H1 (cell line): ENCODE measurements around the gene C4B. TPM values are rescaled to one million over a fixed set of nuclear protein-coding genes. Genes with fewer than 3 reads are reported as not detected.

Experiments
- CTCF ChIA-PET: fragments of 300-600 bp; sonication (Branson Sonifier 250); formaldehyde crosslinking; loops from one replicate; lab custom pipeline; 2021; ENCODE audit not compliant: partially characterized antibody; lab: Charles Lee
- POLR2A ChIA-PET: fragments of 300-600 bp; sonication (Branson Sonifier 250); formaldehyde crosslinking; loops from one replicate; lab custom pipeline; 2021; ENCODE audit warnings: inconsistent platforms; ENCODE audit not compliant: partially characterized antibody; lab: Charles Lee
- DNase-seq, 2 experiments: peaks; one replicate each; pipeline versions ENCODE4 v3.0.0 to v3.0.0-alpha.2; 2010 to 2022; ENCODE audit warnings: low spot score in 2 of 2, low read depth in 1 of 2, mixed read lengths in 1 of 2
- FAIRE-seq: peaks from 2 replicates; lab custom pipeline; 2011; peaks lifted over from hg19 to GRCh38; lab: Jason Lieb, UNC
- H2AFZ ChIP-seq: 2 replicates; pipeline ENCODE4 v1.8.1; 2012; ENCODE audit warnings: low read length, inconsistent platforms
- H2AK5ac ChIP-seq: 2 replicates; pipeline ENCODE4 v1.6.1; 2013; ENCODE audit warnings: low read depth, low read length
- H2BK120ac ChIP-seq: replicated peaks from 2 replicates; pipeline ENCODE3; 2013; ENCODE audit warnings: low read depth, low read length, inconsistent platforms
- H2BK12ac ChIP-seq: 2 replicates; pipeline ENCODE4 v1.6.1; 2013; ENCODE audit warnings: low read depth, low read length
- H2BK15ac ChIP-seq: 2 replicates; pipeline ENCODE4 v1.6.1; 2013; ENCODE audit warnings: low read length
- H2BK20ac ChIP-seq: 2 replicates; pipeline ENCODE4 v1.6.1; 2013; ENCODE audit warnings: low read length
- H2BK5ac ChIP-seq: 2 replicates; pipeline ENCODE4 v1.6.1; 2013; ENCODE audit warnings: low read depth, low read length
- H3K14ac ChIP-seq: 2 replicates; pipeline ENCODE4 v1.6.1; 2013; ENCODE audit warnings: inconsistent platforms; ENCODE audit not compliant: insufficient read length
- H3K18ac ChIP-seq: 2 replicates; pipeline ENCODE4 v1.6.1; 2013; ENCODE audit warnings: low read length; ENCODE audit errors: extremely low read depth
- H3K23ac ChIP-seq: 2 replicates; pipeline ENCODE4 v1.6.1; 2013; ENCODE audit warnings: inconsistent platforms; ENCODE audit not compliant: insufficient read length
- H3K23me2 ChIP-seq: 2 replicates; pipeline ENCODE4 v1.6.1; 2013; ENCODE audit warnings: low read depth, low read length
- H3K27ac ChIP-seq: 2 replicates; pipeline ENCODE4 v1.6.1; 2011; ENCODE audit warnings: low read depth, low read length, inconsistent platforms
- H3K27me3 ChIP-seq, 4 experiments: replicated peaks in 1 of 4; 1 replicate in 1 of 4; 2 replicates in 3 of 4; pipeline versions ENCODE4 v1.6.1 to v1.8.1; 2011 to 2013; ENCODE audit warnings: low read length in 3 of 4, mild to moderate bottlenecking in 3 of 4, inconsistent platforms in 2 of 4, mixed read lengths in 2 of 4, moderate library complexity in 1 of 4; ENCODE audit not compliant: control insufficient read depth in 3 of 4, insufficient read depth in 3 of 4; ENCODE audit errors: extremely low read depth in 1 of 4
- H3K36me3 ChIP-seq, 4 experiments: 2 replicates each; pipeline versions ENCODE4 v1.6.1 to v1.8.1; 2011 to 2013; ENCODE audit warnings: mild to moderate bottlenecking in 4 of 4, low read length in 3 of 4, moderate library complexity in 2 of 4, control low read depth in 1 of 4, inconsistent platforms in 1 of 4; ENCODE audit not compliant: insufficient read depth in 4 of 4, control insufficient read depth in 2 of 4
- H3K4ac ChIP-seq: replicated peaks from 2 replicates; pipeline ENCODE3; 2013; ENCODE audit warnings: low read length, low read depth, mixed read lengths, inconsistent platforms; ENCODE audit not compliant: insufficient read length
- H3K4me1 ChIP-seq, 4 experiments: replicated peaks in 1 of 4; 1 replicate in 1 of 4; 2 replicates in 3 of 4; pipeline versions ENCODE4 v1.6.1 to v1.8.1; 2011 to 2013; ENCODE audit warnings: low read length in 3 of 4, inconsistent platforms in 2 of 4, mixed read lengths in 1 of 4; ENCODE audit not compliant: insufficient read depth in 4 of 4, control insufficient read depth in 3 of 4
- H3K4me2 ChIP-seq, 2 experiments: 2 replicates each; pipeline versions ENCODE4 v1.6.1 to v1.8.1; 2011 to 2013; ENCODE audit warnings: low read depth in 2 of 2, low read length in 2 of 2, control low read depth in 1 of 2, inconsistent platforms in 1 of 2, mild to moderate bottlenecking in 1 of 2; ENCODE audit not compliant: insufficient read depth in 1 of 2
- H3K4me3 ChIP-seq, 4 experiments: fragments of 200-600, 300-600 bp in 1 of 4; sonication (generic), shearing (Covaris generic), sonication (Bioruptor Twin) in 1 of 4; 2 replicates each; pipeline versions ENCODE4 v1.5.1 to v1.8.1; 2011 to 2016; ENCODE audit warnings: low read length in 4 of 4, low read depth in 3 of 4, control low read depth in 2 of 4, inconsistent platforms in 2 of 4, mild to moderate bottlenecking in 2 of 4, mixed read lengths in 1 of 4, moderate library complexity in 1 of 4; ENCODE audit not compliant: insufficient read depth in 2 of 4; ENCODE audit errors: extremely low read depth in 1 of 4
- H3K56ac ChIP-seq: replicated peaks from 2 replicates; pipeline ENCODE3; 2013; ENCODE audit warnings: low read depth, mild to moderate bottlenecking, mixed read lengths, low read length, inconsistent platforms; ENCODE audit not compliant: insufficient read length
- H3K79me1 ChIP-seq: 2 replicates; pipeline ENCODE4 v1.6.1; 2013; ENCODE audit warnings: low read depth, low read length, control low read depth
- H3K79me2 ChIP-seq, 2 experiments: 2 replicates each; pipeline versions ENCODE4 v1.6.1 to v1.8.1; 2012 to 2013; ENCODE audit warnings: low read length in 2 of 2, mild to moderate bottlenecking in 2 of 2, inconsistent platforms in 1 of 2; ENCODE audit not compliant: insufficient read depth in 2 of 2, control insufficient read depth in 1 of 2
- H3K9ac ChIP-seq, 4 experiments: replicated peaks in 1 of 4; 1 replicate in 1 of 4; 2 replicates in 3 of 4; pipeline versions ENCODE4 v1.6.1 to v1.8.1; 2011 to 2013; ENCODE audit warnings: low read depth in 3 of 4, low read length in 3 of 4, control low read depth in 2 of 4, mild to moderate bottlenecking in 2 of 4, moderate library complexity in 2 of 4, inconsistent platforms in 1 of 4; ENCODE audit errors: extremely low read depth in 1 of 4
- H3K9me3 ChIP-seq, 2 experiments: 2 replicates each; pipeline versions ENCODE4 v1.6.1 to v1.8.1; 2012 to 2013; ENCODE audit warnings: mild to moderate bottlenecking in 2 of 2, moderate library complexity in 2 of 2, control low read depth in 1 of 2, inconsistent platforms in 1 of 2, low read depth in 1 of 2, low read length in 1 of 2, mixed read lengths in 1 of 2; ENCODE audit not compliant: insufficient read depth in 2 of 2
- H4K20me1 ChIP-seq, 2 experiments: replicated peaks in 1 of 2; 2 replicates each; pipeline versions ENCODE3 to v1.8.1; 2011 to 2013; ENCODE audit warnings: inconsistent platforms in 2 of 2, low read length in 2 of 2, mild to moderate bottlenecking in 1 of 2; ENCODE audit not compliant: insufficient read depth in 2 of 2, control insufficient read depth in 1 of 2
- H4K5ac ChIP-seq: 2 replicates; pipeline ENCODE4 v1.6.1; 2013; ENCODE audit warnings: low read length, low read depth, mixed read lengths, inconsistent platforms; ENCODE audit not compliant: insufficient read length
- H4K8ac ChIP-seq: 2 replicates; pipeline ENCODE4 v1.8.0; 2013; ENCODE audit warnings: mild to moderate bottlenecking, moderate library complexity, low read length, inconsistent platforms; ENCODE audit not compliant: insufficient read depth; ENCODE audit errors: extremely low read depth
- H4K91ac ChIP-seq: replicated peaks from 2 replicates; pipeline ENCODE3; 2013; ENCODE audit warnings: low read length, mixed read lengths, inconsistent platforms; ENCODE audit not compliant: insufficient read length
- RAD21 ChIP-seq, 2 experiments: IDR thresholded peaks in 1 of 2; conservative IDR thresholded peaks in 1 of 2; 2 replicates each; pipeline ENCODE4 v1.6.1; 2011; ENCODE audit warnings: low read depth in 2 of 2, low read length in 2 of 2, improper control_type of control experiment in 1 of 2, inconsistent platforms in 1 of 2, mild to moderate bottlenecking in 1 of 2, moderate library complexity in 1 of 2
- TBP ChIP-seq: IDR thresholded peaks from 2 replicates; pipeline ENCODE4 v1.6.1; 2011; ENCODE audit warnings: low read depth, low read length, improper control_type of control experiment
- YY1 ChIP-seq: IDR thresholded peaks from 2 replicates; pipeline ENCODE4 v1.6.1; 2011; ENCODE audit warnings: low read depth, mild to moderate bottlenecking, low read length
- WGBS, 2 experiments: shearing (Covaris generic) in 1 of 2; methylation state at CpG; one replicate each; pipeline versions ENCODE4 v1.1.6 to v1.1.7; 2013 to 2015; ENCODE audit warnings: low lambda C conversion rate in 2 of 2, mixed read lengths in 2 of 2, inconsistent platforms in 1 of 2, low coverage in 1 of 2, missing lambda C conversion rate in 1 of 2; ENCODE audit not compliant: insufficient replicate concordance in 2 of 2, insufficient coverage in 1 of 2, insufficient read length in 1 of 2; ENCODE audit errors: extremely low coverage in 1 of 2, missing lambda C conversion rate in 1 of 2; 5-methylcytosine and 5-hydroxymethylcytosine counted together
- polyA plus RNA-seq, 7 experiments: library from polyadenylated mRNA; depleted of rRNA in 3 of 7; stranded (reverse) in 5 of 7; unstranded in 2 of 7; fragments of >200 nt in 5 of 7; fragments of 200-250 nt in 2 of 7; gene quantifications; 1 replicate in 5 of 7; 2 replicates in 1 of 7; 4 replicates in 1 of 7; pipeline versions ENCODE4 v1.2.1 to v1.2.3, GENCODE V29; 2011 to 2013; ENCODE audit warnings: missing spikeins in 2 of 7, mixed read lengths in 2 of 7
- total RNA-seq: library from RNA; stranded (reverse); fragmentation: NEBNext Ultra II Directional; extraction: Animal tissue kit (Norgen Biotek cat#: 25700); gene quantifications from 2 replicates; pipeline ENCODE4 v1.2.1, GENCODE V29; 2021

Gene C4B
- total and polyA plus RNA-seq, 2 of the 8 experiments (the other 6 are each of a cell fraction or from before 2014, with no cell fraction given) = 0.74 to 3.5 TPM

DNA sequence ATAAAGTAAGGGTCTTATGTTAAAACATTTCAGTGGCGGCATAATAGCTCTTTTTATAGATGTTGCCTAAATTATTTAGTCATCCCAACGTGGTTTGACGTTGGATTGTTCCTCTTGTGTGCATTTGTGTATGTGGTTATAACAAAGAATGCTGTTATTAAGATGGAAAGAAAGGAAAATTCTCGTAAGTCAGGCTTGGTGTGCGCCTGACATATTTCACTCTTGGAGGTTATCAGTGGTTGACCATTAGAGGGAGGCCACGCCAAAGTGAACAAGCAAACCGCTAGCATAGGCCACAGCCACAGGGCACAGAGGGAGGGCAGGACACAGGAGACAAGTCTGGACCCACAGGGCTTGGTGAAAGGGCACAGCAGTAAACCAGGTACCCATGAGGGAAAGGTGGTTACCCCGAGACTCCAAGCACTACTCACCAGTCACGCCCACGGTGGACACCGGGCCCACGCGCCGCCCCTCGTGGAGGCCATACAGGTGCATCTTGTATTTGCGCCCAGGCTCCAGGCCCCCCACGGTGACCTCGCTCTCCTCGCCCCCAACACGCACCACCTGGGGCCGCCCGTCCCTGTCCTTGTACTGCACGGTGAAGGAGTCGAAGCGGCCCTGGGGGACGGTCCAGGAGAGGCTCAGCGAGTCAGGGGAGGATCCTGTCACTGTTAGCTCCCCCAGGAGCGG is 46.5 kb downstream of the C4B start:
- WGBS, 2 experiments = 93% methylated on average over 21 of the region's 28 CpGs; no CpG with 5 or more reads in 1 of the 2 experiments
- Histone ChIP-seq H3K27ac (no peak overlapping the region), H2BK12ac (no peak overlapping the region), H2AFZ (no peak overlapping the region), H3K23ac (no peak overlapping the region), H3K23me2 (no peaks in the 10 kb centered on the region), H2BK20ac (no peak overlapping the region), H3K27me3 (no peaks in the 10 kb centered on the region), H4K8ac (no peak overlapping the region), H3K4me2 (no peak overlapping the region), H3K4me3 (no peak overlapping the region), H3K4me1 (no peaks in the 10 kb centered on the region), H4K20me1 (no peaks in the 10 kb centered on the region), H2AK5ac (no peak overlapping the region), H3K14ac (no peak overlapping the region), H3K56ac (no peak overlapping the region), H3K9ac (no peak overlapping the region), H2BK15ac (no peak overlapping the region), H3K9me3 (no peaks in the 10 kb centered on the region), H3K4ac (no peak overlapping the region), H2BK120ac (no peak overlapping the region), H3K18ac (no peak overlapping the region), H2BK5ac (no peak overlapping the region), H3K79me1 (no peaks in the 10 kb centered on the region), H4K5ac (no peak overlapping the region), H3K36me3 (no peaks in the 10 kb centered on the region), H3K79me2 (no peaks in the 10 kb centered on the region), H4K91ac (no peak overlapping the region)
- no peak for FAIRE-seq
- TF ChIP-seq RAD21 (IDR thresholded peaks at IDR 0.05 in 1 of 2, conservative IDR thresholded peaks at IDR 0.05 in 1 of 2; ENCODE audit: low read depth in 2 of 2, low read length in 2 of 2) (peak; percentile 13; a peak in 2 of 4 replicates), YY1 (no peak), TBP (no peak)
- POLR2A ChIA-PET = no interaction called here
- no peak for DNase-seq
- CTCF ChIA-PET = interaction anchor here (4.1 kb wide), 1 partner anchor 14 kb away, joined by 19 read pairs; no protein-coding TSS in a partner anchor
